Esophagus squamous epithelium (tissue), 5 donors: ENCODE measurements around the gene PYY. TPM values are rescaled to one million over a fixed set of nuclear protein-coding genes. Genes with fewer than 3 reads are reported as not detected.

Experiments used
- DNase-seq: peaks from one replicate; lab custom pipeline; 2025; lab: John Stamatoyannopoulos, UW
- H3K27ac ChIP-seq, 4 donors: fragments of 200-600 bp; sonication (generic); one replicate each; pipeline ENCODE4 v1.5.1; 2016 to 2019; ENCODE audit warnings: mild to moderate bottlenecking in 1 of 4
- H3K27me3 ChIP-seq, 4 donors: fragments of 200-600 bp; sonication (generic); 1 replicate in 3 of 4; 2 replicates in 1 of 4; pipeline versions ENCODE4 v1.5.1 to v1.6.0; 2017 to 2021; ENCODE audit warnings: antibody characterized with exemption in 1 of 4
- H3K36me3 ChIP-seq, 3 donors: fragments of 200-600 bp; sonication (generic); one replicate each; pipeline ENCODE4 v1.5.1; 2016 to 2019
- H3K4me1 ChIP-seq, 3 donors: fragments of 200-600 bp; sonication (generic); one replicate each; pipeline ENCODE4 v1.5.1; 2017 to 2019
- H3K4me3 ChIP-seq, 4 donors: fragments of 200-600 bp; sonication (generic); 1 replicate in 3 of 4; 2 replicates in 1 of 4; pipeline ENCODE4 v1.5.1; 2016 to 2019; ENCODE audit warnings: mild to moderate bottlenecking in 2 of 4, moderate library complexity in 1 of 4
- H3K9me3 ChIP-seq, 3 donors: fragments of 200-600 bp; sonication (generic); one replicate each; pipeline ENCODE4 v1.5.1; 2016 to 2019
- POLR2A ChIP-seq, 4 donors: fragments of 450-650 bp; IDR thresholded peaks; one replicate each; pipeline ENCODE4 v1.6.1; 2017; ENCODE audit warnings: antibody characterized with exemption in 4 of 4, mild to moderate bottlenecking in 4 of 4, moderate library complexity in 3 of 4
- WGBS, 2 donors: methylation state at CpG; one replicate each; pipeline ENCODE4 v1.1.5; 2018; 5-methylcytosine and 5-hydroxymethylcytosine counted together
- intact Hi-C: fragments of 100-400 bp; cut with DNase I; formaldehyde crosslinking; loops from one replicate; pipeline ENCODE4 v1.15.0; 2022
- total RNA-seq, 4 donors: library from RNA; depleted of rRNA; stranded (reverse); fragments of >200 nt; gene quantifications; one replicate each; pipeline ENCODE4 v1.1.0, GENCODE V29; 2016
- TF ChIP-seq, protein P1 (sequence below), 6 experiments: fragments of 450-650 bp in 4 of 6; fragments of 200-600 bp in 2 of 6; sonication (generic) in 2 of 6; IDR thresholded peaks; one replicate each; pipeline ENCODE4 v1.5.1; 2016 to 2019; ENCODE audit warnings: antibody characterized with exemption in 6 of 6, mild to moderate bottlenecking in 4 of 6, moderate library complexity in 4 of 6
- donor health status: DM: yes; HTN: yes; CAD: no.

The PYY gene
- total RNA-seq, 4 donors from 2014 or later: not detected

DNA sequence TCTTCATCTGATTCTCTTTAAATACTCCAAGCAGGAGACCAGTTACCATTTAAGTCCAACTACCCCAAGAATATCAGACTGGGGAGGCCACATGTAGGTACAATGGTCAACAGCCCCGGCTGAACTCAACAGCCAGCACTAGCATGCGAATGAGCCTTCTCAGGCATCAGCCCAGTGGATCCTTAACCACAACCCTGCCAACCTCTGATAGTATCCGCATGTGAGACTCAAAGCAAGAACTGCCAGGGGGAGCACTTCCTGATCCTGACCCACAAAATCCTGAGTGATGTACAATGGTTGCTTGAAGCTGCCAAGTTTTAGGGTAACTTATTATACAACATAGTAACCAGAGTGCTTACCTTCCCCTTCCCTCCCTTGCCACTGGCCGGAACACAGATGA is 4.0 kb downstream of the PYY start:
- DNase-seq: no peak
- H3K4me3 ChIP-seq: no peak overlapping the region
- H3K9me3 ChIP-seq: no peaks in the 10 kb centered on the region
- WGBS, 2 donors: 47 to 68% methylated on average over 3 to 4 of the region's 4 CpGs
- peaks cover 0 to 16% (median 7%) of the 10 kb centered on the region in 3 donors for H3K4me1 ChIP-seq
- H3K36me3 ChIP-seq: no peaks in the 10 kb centered on the region
- TF ChIP-seq POLR2A (IDR thresholded peaks at IDR 0.05): no peak
- TF ChIP-seq, protein P1, sequence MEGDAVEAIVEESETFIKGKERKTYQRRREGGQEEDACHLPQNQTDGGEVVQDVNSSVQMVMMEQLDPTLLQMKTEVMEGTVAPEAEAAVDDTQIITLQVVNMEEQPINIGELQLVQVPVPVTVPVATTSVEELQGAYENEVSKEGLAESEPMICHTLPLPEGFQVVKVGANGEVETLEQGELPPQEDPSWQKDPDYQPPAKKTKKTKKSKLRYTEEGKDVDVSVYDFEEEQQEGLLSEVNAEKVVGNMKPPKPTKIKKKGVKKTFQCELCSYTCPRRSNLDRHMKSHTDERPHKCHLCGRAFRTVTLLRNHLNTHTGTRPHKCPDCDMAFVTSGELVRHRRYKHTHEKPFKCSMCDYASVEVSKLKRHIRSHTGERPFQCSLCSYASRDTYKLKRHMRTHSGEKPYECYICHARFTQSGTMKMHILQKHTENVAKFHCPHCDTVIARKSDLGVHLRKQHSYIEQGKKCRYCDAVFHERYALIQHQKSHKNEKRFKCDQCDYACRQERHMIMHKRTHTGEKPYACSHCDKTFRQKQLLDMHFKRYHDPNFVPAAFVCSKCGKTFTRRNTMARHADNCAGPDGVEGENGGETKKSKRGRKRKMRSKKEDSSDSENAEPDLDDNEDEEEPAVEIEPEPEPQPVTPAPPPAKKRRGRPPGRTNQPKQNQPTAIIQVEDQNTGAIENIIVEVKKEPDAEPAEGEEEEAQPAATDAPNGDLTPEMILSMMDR (IDR thresholded peaks at IDR 0.05): no peak
- peaks cover 13 to 81% (median 20%) of the 10 kb centered on the region in 4 donors for H3K27me3 ChIP-seq
- H3K27ac ChIP-seq: no peak overlapping the region
- intact Hi-C loops: loop anchor here (10.0 kb wide), 1 partner anchor 45 kb away; no protein-coding TSS in a partner anchor

DNA sequence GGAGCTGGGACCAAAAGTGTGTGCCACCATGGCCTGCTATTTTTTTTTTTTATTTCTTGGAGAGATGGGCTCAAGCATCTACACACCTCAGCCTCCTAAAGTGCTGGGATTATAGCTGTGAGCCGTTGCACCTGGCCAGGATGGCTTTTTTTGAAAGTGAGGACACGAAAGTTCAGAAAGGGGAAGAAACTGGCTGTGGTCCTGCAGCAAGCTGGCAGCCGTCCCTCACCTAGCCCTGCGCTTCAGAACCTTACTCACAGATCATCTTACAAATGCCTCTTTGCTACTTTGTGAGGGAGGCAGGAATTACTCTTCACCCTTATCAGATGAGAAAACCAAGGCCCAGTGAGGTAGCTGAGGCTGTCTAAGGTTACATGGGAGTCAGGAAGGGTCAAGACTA is 7.0 kb downstream of the PYY start:
- no peak for DNase-seq
- TF ChIP-seq, protein P1 (IDR thresholded peaks at IDR 0.05): no peak
- no peak for TF ChIP-seq POLR2A (IDR thresholded peaks at IDR 0.05)
- intact Hi-C loops: loop anchor here (10.0 kb wide), 1 partner anchor 48 kb away; no protein-coding TSS in a partner anchor
- no peaks in the 10 kb centered on the region for H3K9me3 ChIP-seq
- H3K4me1 ChIP-seq: peaks cover 0 to 8% (median 0%) of the 10 kb centered on the region in 3 donors
- H3K27me3 ChIP-seq: peaks cover 0 to 51% (median 4%) of the 10 kb centered on the region in 4 donors
- no peak overlapping the region for H3K4me3 ChIP-seq
- H3K36me3 ChIP-seq: no peaks in the 10 kb centered on the region
- 51 to 54% methylated on average over 3 to 4 of the region's 4 CpGs for WGBS, 2 donors
- no peak overlapping the region for H3K27ac ChIP-seq

DNA sequence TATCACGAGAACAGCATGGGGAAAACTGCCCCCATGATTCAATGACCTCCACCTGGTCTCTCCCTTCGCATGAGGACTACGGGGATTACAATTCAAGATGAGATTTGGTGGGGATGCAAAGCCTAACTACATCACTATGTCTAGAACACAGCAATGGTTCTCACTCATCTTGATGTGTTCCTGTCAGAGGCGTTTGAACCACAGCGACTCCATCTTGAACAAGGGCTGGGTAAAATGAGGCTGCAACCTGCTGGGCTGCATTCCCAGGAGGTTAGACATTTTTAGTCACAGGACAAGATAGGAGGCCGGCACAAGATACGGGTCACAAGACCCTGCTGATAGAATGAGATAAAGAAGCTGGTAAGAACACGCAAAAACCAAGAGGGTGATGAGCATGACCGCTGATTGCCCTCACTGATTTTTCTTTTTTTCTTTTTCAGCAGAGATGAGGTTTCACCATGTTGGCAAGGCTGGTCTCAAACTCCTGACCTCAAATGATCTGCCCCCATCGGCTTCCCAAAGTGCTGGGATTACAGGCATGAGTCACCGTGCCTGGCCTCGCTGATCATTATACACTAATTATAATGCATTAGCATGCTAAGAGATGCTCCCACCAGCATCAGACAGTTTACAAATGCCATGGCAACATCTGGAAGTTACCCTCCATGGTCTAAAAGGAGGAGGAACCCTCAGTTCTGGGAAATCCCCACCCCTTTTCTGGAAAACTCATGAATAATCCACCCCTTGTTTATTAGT is 8.5 kb downstream of the PYY start:
- H3K9me3 ChIP-seq: no peaks in the 10 kb centered on the region
- H3K27me3 ChIP-seq: peaks cover 0 to 38% (median 0%) of the 10 kb centered on the region in 4 donors
- no peak overlapping the region for H3K4me3 ChIP-seq
- H3K4me1 ChIP-seq: peaks cover 0 to 8% (median 0%) of the 10 kb centered on the region in 3 donors
- H3K27ac ChIP-seq: no peak overlapping the region
- no peaks in the 10 kb centered on the region for H3K36me3 ChIP-seq
- TF ChIP-seq POLR2A (IDR thresholded peaks at IDR 0.05): no peak
- TF ChIP-seq, protein P1 (IDR thresholded peaks at IDR 0.05): no peak
- 69 to 78% methylated on average over 9 to 10 of the region's 12 CpGs for WGBS, 2 donors
- DNase-seq: no peak
- intact Hi-C loops: loop anchor here (10.0 kb wide), 1 partner anchor 50 kb away; no protein-coding TSS in a partner anchor

DNA sequence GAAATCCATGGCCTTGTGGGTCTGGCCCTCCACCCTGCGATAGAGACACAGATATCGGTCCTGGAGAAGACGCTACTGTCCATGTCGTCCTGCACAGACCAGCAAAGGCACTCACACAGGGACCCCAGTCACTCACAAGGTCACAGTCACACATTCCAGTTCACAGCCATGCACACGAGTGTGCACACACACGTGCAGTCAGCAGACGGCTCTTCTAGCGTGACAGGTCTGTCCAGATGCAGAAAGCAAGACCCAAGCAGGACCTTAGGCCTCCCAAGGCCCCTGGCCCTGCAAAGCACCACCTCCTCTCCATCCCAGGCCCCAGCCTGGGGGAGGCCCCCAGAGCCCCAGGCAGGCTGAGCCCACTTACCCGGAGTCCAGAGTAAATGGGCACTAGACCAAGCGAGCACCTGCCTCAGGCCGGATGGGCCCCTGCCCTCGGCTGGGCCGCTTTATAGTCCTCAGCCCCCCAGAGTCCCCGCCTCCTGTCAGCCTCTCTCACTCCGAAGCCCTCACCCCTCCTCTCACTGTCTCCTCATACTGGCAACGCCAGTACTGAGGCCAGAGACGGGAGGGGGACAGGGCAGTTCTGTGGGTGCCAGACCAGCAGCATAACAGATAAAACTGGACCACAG is 11.6 kb downstream of the PYY start, which contains the start of gene PPY:
TSS of gene PPY (minus strand) at position 426 of the 635 bp plus-strand sequence. CDS start 822 bp downstream, outside the sequence.
- Histone ChIP-seq H3K9me3 (no peaks in the 10 kb centered on the region), H3K27ac (no peak within 1 kb of the TSS), H3K36me3 (no peaks in the 10 kb centered on the region), H3K4me3 (no peak within 1 kb of the TSS), H3K27me3 (peaks cover 0 to 39% (median 4%) of the 10 kb centered on the region in 4 donors), H3K4me1 (peaks cover 6 to 18% (median 8%) of the 10 kb centered on the region in 3 donors)
- TF ChIP-seq POLR2A (IDR thresholded peaks at IDR 0.05): no peak
- TF ChIP-seq, protein P1 (IDR thresholded peaks at IDR 0.05): no peak
- intact Hi-C loops: loop anchor here (10.0 kb wide), 1 partner anchor 53 kb away; no protein-coding TSS in a partner anchor
- 89 to 92% methylated on average over 7 to 9 of the region's 17 CpGs for WGBS, 2 donors
- DNase-seq: no peak
